Activated naive CD8-positive, alpha-beta T cell treated with anti-CD3 and anti-CD28 coated beads, Interleukin-2, amount 10 ng/mL, durations not matched to agents 7 days and 5 days (primary cell): Measurements from ENCODE around the gene NISCH. TPM values are rescaled to one million over a fixed set of nuclear protein-coding genes. Genes with fewer than 3 reads are reported as not detected.

Source experiments
- ATAC-seq: fragments of 150-1000 bp; cut with Tn5 transposase; one replicate; pipeline ENCODE4 v1.10.0; 2021; ENCODE audit warnings: low read depth, moderate library complexity
- POLR2A ChIA-PET: fragments of 350-600 bp; sonication (Branson Sonifier 250); formaldehyde crosslinking; loops from one replicate; lab custom pipeline; 2021; ENCODE audit warnings: antibody characterized with exemption; lab: Charles Lee
- DNase-seq: peaks from one replicate; pipeline ENCODE4 v3.0.0; 2021
- H3K27ac Mint-ChIP-seq: one replicate; pipeline ENCODE4 v1.8.0; 2022; ENCODE audit warnings: mild to moderate bottlenecking, mixed read lengths
- H3K27me3 Mint-ChIP-seq: one replicate; pipeline ENCODE4 v1.8.0; 2022; ENCODE audit warnings: mild to moderate bottlenecking, moderate library complexity, mixed read lengths
- H3K36me3 Mint-ChIP-seq: one replicate; pipeline ENCODE4 v1.8.0; 2021; ENCODE audit warnings: mild to moderate bottlenecking, mixed read lengths
- H3K4me1 Mint-ChIP-seq: one replicate; pipeline ENCODE4 v1.8.0; 2021; ENCODE audit warnings: mixed read lengths
- H3K4me3 Mint-ChIP-seq: one replicate; pipeline ENCODE4 v1.8.0; 2022; ENCODE audit warnings: mild to moderate bottlenecking, moderate library complexity, mixed read lengths
- H3K9me3 Mint-ChIP-seq: one replicate; pipeline ENCODE4 v1.8.0; 2021; ENCODE audit warnings: mixed read lengths
- total RNA-seq, 2 experiments: library from RNA; stranded (reverse); gene quantifications; one replicate each; pipeline ENCODE4 v1.2.3, GENCODE V29; 2021

NISCH gene
- total RNA-seq, 2 experiments from 2014 or later: 124 to 125 TPM

DNA sequence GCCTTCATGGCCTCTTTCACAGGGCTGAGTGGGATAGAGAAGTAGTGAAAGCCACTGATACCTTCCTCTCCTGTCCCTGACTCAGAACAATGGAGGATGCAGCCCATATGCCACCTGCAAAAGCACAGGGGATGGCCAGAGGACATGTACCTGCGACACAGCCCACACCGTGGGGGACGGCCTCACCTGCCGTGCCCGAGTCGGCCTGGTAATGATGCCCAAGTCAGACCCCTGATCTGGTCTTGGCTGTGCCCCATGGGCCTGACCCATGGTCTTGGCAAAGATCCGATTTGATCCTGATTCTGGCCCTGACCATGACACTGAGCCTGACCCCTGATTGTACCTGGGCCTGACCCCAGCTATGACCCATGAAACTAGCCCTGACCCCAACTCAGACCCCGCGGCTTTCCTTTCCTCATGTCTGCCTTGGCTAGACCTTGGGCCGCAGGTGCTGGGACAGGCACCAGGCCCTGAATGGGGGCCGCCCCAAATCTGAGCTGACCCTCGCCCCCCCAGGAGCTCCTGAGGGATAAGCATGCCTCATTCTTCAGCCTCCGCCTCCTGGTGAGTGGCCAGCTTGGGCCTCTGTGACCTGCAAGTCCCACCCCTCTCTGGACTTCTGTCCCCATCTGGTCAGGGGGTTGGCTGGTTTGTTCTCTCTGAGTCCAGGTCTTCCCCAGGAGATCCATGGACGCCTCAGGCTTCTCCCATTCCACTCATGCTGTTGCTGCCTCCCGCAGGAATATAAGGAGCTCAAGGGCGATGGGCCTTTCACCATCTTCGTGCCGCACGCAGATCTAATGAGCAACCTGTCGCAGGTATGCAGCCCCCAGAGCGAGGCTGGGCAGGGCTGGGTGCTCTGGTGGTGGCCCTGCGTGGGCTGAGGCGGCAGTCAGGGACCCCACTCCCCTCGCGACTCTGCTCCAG is 62.7 kb downstream of the NISCH start:
- no peaks in the 10 kb centered on the region for H3K27me3 Mint-ChIP-seq

DNA sequence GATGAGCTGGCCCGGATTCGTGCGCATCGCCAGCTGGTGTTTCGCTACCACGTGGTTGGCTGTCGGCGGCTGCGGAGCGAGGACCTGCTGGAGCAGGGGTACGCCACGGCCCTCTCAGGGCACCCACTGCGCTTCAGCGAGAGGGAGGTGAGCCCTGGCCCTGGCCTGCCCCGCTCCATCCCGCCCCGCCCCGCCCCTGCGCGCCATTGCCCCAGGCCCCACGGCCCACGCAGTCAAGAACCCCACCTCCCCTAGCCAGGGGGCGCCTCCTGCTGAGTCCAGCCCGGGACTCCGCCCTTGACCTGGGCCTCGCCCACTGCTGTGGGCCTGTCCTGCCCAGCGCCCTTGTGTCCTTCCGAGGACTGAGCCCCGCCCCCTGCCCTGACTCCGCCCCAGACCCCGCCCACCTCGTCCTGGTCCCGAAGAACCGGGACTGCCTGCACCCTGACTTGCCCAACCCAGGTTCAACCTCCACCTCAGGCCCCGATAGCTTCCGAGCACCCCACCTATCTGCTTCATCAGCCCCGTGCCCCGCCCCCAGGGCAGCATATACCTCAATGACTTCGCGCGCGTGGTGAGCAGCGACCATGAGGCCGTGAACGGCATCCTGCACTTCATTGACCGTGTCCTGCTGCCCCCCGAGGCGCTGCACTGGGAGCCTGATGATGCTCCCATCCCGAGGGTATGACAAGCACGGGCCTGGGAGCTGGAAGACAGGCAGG is 63.5 kb downstream of the NISCH start:
- DNase-seq (no peak), ATAC-seq (no peak)
- no peaks in the 10 kb centered on the region for H3K4me1 Mint-ChIP-seq
- no peaks in the 10 kb centered on the region for H3K9me3 Mint-ChIP-seq
- no peak overlapping the region for H3K27ac Mint-ChIP-seq
- POLR2A ChIA-PET: no interaction called here
- no peaks in the 10 kb centered on the region for H3K36me3 Mint-ChIP-seq
- H3K4me3 Mint-ChIP-seq: no peak overlapping the region
- no peaks in the 10 kb centered on the region for H3K27me3 Mint-ChIP-seq

More for the DNA sequence above, 62.7 kb downstream of the NISCH start:
- Mint-ChIP-seq H3K4me1 (no peaks in the 10 kb centered on the region), H3K9me3 (no peaks in the 10 kb centered on the region), H3K36me3 (no peaks in the 10 kb centered on the region), H3K4me3 (no peak overlapping the region), H3K27ac (no peak overlapping the region)
- DNase-seq (no peak), ATAC-seq (no peak)
- POLR2A ChIA-PET: no interaction called here

DNA sequence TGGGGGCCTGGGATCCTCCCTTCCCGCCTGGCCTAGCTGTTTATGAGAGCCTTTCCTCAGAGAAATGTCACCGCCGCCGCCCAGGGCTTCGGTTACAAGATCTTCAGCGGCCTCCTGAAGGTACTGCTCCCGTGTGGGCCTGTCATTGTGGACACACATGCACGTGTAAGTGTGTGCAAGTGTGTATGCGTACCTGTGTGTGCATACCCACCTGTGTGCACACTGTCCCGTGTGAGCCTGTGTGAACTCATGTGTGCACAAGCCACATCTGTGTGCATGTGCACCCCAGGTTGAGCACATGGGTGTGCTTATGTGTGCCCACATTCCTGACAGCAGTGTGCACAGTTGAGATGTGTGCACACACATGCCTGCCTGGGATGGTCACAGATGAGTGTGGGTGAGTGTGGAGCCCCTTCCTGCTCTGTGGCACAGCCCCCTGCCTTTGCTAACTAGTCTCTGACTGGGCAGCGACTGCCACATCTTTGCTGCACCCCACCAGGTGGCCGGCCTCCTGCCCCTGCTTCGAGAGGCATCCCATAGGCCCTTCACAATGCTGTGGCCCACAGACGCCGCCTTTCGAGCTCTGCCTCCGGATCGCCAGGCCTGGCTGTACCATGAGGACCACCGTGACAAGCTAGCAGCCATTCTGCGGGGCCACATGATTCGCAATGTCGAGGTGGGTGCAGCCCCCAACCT is 64.2 kb downstream of the NISCH start:
- Mint-ChIP-seq H3K4me3 (no peak overlapping the region), H3K27ac (no peak overlapping the region), H3K4me1 (no peaks in the 10 kb centered on the region), H3K36me3 (peaks cover 3% of the 10 kb centered on the region), H3K27me3 (no peaks in the 10 kb centered on the region), H3K9me3 (no peaks in the 10 kb centered on the region)
- POLR2A ChIA-PET: no interaction called here
- DNase-seq: no peak
- no peak for ATAC-seq

DNA sequence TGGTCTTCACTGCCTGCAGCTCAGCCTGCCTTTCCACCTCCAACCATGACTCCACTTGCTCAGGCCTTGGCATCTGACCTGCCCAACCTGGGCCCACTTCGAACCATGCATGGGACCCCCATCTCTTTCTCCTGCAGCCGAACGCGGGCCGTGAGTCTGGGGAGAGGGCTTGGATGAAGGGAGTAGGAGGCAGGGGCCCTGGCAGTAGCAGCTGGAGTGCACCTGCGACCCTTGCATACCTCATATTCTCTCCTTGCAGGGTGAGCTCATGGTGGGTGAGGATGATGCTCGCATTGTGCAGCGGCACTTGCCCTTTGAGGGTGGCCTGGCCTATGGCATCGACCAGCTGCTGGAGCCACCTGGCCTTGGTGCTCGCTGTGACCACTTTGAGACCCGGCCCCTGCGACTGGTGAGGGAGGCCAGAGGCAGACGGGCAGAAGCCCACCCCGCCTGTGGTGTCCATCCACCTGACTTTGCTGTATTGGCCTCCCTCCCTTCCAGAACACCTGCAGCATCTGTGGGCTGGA is 64.8 kb downstream of the NISCH start:
- ATAC-seq: no peak
- DNase-seq: no peak
- POLR2A ChIA-PET: no interaction called here
- no peaks in the 10 kb centered on the region for H3K9me3 Mint-ChIP-seq
- no peak overlapping the region for H3K27ac Mint-ChIP-seq
- peaks cover 3% of the 10 kb centered on the region for H3K36me3 Mint-ChIP-seq
- H3K27me3 Mint-ChIP-seq: no peaks in the 10 kb centered on the region
- H3K4me1 Mint-ChIP-seq: no peaks in the 10 kb centered on the region
- no peak overlapping the region for H3K4me3 Mint-ChIP-seq

DNA sequence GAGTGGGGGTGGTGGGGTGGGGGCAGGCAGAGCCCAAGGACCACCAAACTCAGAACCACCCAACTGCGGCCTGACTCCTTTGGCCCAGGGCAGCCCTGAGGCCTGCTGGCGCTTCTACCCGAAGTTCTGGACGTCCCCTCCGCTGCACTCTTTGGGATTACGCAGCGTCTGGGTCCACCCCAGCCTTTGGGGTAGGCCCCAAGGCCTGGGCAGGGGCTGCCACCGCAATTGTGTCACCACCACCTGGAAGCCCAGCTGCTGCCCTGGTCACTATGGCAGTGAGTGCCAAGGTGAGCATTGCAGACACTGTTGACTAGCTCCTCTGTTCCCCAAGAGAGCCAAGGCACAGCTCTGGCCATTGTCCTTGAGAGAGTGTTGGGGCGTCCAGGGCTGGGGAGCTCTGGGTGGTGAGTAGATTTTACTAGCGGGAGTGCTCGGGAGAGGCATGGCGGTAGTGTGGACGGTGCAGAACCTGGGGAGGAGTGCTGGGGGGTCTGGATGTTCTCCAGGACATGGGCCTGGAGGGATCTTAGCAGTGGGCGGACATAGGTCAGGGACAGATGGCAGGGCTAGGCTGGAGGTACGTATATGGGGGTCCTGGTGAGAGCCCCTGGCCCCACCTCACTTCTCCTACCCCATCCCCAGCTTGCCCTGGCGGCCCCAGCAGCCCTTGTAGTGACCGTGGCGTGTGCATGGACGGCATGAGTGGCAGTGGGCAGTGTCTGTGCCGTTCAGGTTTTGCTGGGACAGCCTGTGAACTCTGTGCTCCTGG is 65.5 kb downstream of the NISCH start:
- POLR2A ChIA-PET: no interaction called here
- Mint-ChIP-seq H3K27ac (no peak overlapping the region), H3K4me3 (no peak overlapping the region), H3K27me3 (no peaks in the 10 kb centered on the region), H3K36me3 (peaks cover 3% of the 10 kb centered on the region), H3K9me3 (no peaks in the 10 kb centered on the region), H3K4me1 (no peaks in the 10 kb centered on the region)
- ATAC-seq (no peak), DNase-seq (no peak)

DNA sequence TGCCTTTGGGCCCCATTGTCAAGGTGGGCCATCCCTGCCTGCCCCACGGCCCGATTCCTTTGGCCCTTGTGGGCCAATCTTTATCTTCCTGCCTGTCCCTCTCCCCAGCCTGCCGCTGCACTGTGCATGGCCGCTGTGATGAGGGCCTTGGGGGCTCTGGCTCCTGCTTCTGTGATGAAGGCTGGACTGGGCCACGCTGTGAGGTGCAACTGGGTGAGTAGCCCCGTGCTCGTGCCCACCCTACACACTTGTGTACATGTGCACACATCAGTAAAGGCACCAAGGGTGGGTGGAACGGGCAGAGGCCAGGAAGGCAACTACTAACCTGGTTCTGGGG is 66.1 kb downstream of the NISCH start:
- Mint-ChIP-seq H3K27me3 (no peaks in the 10 kb centered on the region), H3K36me3 (peaks cover 3% of the 10 kb centered on the region), H3K9me3 (no peaks in the 10 kb centered on the region), H3K4me3 (no peak overlapping the region), H3K27ac (no peak overlapping the region), H3K4me1 (no peaks in the 10 kb centered on the region)
- POLR2A ChIA-PET: no interaction called here
- no peak for DNase-seq
- ATAC-seq: no peak

DNA sequence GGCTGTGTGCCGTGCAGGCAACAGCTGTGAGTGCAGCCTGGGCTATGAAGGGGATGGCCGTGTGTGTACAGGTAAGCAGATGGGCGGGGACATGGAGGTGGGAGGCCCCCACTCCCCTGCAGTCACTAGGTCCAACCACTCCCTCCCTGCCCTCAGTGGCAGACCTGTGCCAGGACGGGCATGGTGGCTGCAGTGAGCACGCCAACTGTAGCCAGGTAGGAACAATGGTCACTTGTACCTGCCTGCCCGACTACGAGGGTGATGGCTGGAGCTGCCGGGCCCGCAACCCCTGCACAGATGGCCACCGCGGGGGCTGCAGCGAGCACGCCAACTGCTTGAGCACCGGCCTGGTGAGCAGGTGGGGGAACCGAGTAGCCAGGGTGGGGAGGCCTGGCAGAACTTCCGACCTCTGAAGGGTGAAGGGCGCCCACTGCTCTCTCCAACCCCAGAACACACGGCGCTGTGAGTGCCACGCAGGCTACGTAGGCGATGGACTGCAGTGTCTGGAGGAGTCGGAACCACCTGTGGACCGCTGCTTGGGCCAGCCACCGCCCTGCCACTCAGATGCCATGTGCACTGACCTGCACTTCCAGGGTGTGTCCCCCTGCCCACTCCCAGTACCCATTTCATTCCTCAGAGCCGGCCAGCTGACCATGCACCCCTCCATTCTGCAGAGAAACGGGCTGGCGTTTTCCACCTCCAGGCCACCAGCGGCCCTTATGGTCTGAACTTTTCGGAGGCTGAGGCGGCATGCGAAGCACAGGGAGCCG is 66.7 kb downstream of the NISCH start:
- H3K4me1 Mint-ChIP-seq: no peaks in the 10 kb centered on the region
- no peak overlapping the region for H3K4me3 Mint-ChIP-seq
- no peaks in the 10 kb centered on the region for H3K9me3 Mint-ChIP-seq
- DNase-seq (no peak), ATAC-seq (no peak)
- POLR2A ChIA-PET: no interaction called here
- no peak overlapping the region for H3K27ac Mint-ChIP-seq
- no peaks in the 10 kb centered on the region for H3K27me3 Mint-ChIP-seq
- peaks cover 3% of the 10 kb centered on the region for H3K36me3 Mint-ChIP-seq

DNA sequence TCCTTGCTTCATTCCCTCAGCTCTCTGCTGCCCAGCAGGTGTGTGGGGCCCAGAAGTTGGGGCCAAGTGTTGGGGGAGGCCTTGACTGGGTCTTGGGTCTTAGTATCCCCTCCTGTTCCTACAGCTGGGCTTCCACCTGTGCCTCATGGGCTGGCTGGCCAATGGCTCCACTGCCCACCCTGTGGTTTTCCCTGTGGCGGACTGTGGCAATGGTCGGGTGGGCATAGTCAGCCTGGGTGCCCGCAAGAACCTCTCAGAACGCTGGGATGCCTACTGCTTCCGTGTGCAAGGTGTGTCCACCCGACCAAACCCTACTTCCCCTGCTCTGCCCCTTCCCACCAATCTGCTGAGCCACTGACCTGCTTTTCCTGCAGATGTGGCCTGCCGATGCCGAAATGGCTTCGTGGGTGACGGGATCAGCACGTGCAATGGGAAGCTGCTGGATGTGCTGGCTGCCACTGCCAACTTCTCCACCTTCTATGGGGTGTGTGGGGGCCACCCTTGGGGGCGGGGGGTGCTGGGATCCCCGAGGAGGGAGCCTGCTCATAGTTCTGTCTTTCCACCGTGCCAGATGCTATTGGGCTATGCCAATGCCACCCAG is 67.3 kb downstream of the NISCH start:
- H3K27ac Mint-ChIP-seq: no peak overlapping the region
- no peak overlapping the region for H3K4me3 Mint-ChIP-seq
- no peak for DNase-seq

DNA sequence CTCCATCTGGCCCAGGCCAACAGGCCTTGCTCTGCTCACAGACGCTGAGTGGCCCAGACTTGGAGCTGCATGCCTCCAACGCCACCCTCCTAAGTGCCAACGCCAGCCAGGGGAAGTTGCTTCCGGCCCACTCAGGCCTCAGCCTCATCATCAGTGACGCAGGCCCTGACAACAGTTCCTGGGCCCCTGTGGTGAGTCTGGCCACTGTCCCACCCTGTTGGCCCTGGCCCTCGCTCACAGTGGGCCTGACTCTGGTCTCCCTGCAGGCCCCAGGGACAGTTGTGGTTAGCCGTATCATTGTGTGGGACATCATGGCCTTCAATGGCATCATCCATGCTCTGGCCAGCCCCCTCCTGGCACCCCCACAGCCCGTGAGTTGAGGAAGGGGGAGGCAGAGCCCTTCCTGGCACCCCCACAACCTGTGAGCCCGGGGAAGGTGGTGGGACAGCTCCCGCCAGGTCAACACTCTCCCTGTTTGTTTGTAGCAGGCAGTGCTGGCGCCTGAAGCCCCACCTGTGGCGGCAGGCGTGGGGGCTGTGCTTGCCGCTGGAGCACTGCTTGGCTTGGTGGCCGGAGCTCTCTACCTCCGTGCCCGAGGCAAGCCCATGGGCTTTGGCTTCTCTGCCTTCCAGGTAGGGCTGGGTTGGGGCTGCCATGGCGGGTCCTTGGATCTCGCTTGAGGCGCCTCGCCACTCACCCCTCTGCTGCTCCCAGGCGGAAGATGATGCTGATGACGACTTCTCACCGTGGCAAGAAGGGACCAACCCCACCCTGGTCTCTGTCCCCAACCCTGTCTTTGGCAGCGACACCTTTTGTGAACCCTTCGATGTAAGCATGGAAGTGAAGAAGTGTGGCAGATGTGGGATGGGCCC is 68.2 kb downstream of the NISCH start:
- H3K27me3 Mint-ChIP-seq: no peaks in the 10 kb centered on the region
- POLR2A ChIA-PET: no interaction called here
- no peak for DNase-seq
- H3K4me3 Mint-ChIP-seq: no peak overlapping the region
- H3K4me1 Mint-ChIP-seq: no peaks in the 10 kb centered on the region
- H3K36me3 Mint-ChIP-seq: peaks cover 3% of the 10 kb centered on the region
- ATAC-seq: no peak
- H3K9me3 Mint-ChIP-seq: no peaks in the 10 kb centered on the region
- H3K27ac Mint-ChIP-seq: no peak overlapping the region

More for the DNA sequence above, 67.3 kb downstream of the NISCH start:
- Mint-ChIP-seq H3K36me3 (peaks cover 3% of the 10 kb centered on the region), H3K27me3 (no peaks in the 10 kb centered on the region), H3K9me3 (no peaks in the 10 kb centered on the region), H3K4me1 (no peaks in the 10 kb centered on the region)
- POLR2A ChIA-PET: no interaction called here
- no peak for ATAC-seq

DNA sequence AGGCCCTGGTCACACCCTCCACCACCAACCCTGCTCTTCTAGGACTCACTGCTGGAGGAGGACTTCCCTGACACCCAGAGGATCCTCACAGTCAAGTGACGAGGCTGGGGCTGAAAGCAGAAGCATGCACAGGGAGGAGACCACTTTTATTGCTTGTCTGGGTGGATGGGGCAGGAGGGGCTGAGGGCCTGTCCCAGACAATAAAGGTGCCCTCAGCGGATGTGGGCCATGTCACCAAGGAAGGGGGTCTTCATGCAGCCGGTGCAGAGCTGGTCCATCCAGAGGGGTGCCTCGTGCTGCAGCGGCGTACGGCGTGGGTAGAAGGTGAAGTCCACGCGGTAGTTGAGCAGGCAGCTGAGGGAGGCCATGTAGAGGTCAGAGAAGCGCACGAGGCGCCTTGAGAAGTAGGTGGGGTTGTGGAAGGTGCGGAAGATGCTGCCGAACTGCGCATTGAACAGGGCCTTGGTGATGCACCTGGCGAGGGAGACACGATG is 68.9 kb downstream of the NISCH start:
- ATAC-seq (no peak), DNase-seq (no peak)
- H3K4me1 Mint-ChIP-seq: no peaks in the 10 kb centered on the region
- H3K4me3 Mint-ChIP-seq: no peak overlapping the region
- no peaks in the 10 kb centered on the region for H3K27me3 Mint-ChIP-seq
- H3K36me3 Mint-ChIP-seq: peaks cover 7% of the 10 kb centered on the region
- no peaks in the 10 kb centered on the region for H3K9me3 Mint-ChIP-seq
- POLR2A ChIA-PET: no interaction called here
- no peak overlapping the region for H3K27ac Mint-ChIP-seq
